GM23338 (cell line): Measurements from ENCODE around the gene HOXA10. TPM values are rescaled to one million over a fixed set of nuclear protein-coding genes. Genes with fewer than 3 reads are reported as not detected.

Experiments used
- ATAC-seq: fragments of 200-7000 bp; cut with Tn5 transposase; 3 replicates; pipeline ENCODE4 v1.9.1; 2020
- DNase-seq: peaks from one replicate; pipeline ENCODE4 v3.0.0-alpha.2; 2015; ENCODE audit warnings: low spot score
- H2AFZ ChIP-seq: fragments of 200-600 bp; sonication (generic); 2 replicates; pipeline ENCODE4 v1.8.0; 2016; ENCODE audit warnings: antibody characterized with exemption, mild to moderate bottlenecking, moderate library complexity
- H3F3A ChIP-seq: fragments of 200-600 bp; sonication (generic); replicated peaks from 2 replicates; pipeline ENCODE4 v1.8.0; 2017; ENCODE audit warnings: antibody characterized with exemption, mixed run types, low read depth
- H3K27ac ChIP-seq: fragments of 200-600 bp; sonication (generic); 2 replicates; pipeline ENCODE4 v1.6.1; 2016; ENCODE audit warnings: low read depth
- H3K27me3 ChIP-seq: fragments of 200-600 bp; sonication (generic); 2 replicates; pipeline ENCODE4 v1.8.0; 2016; ENCODE audit warnings: mild to moderate bottlenecking, mixed run types, moderate library complexity; ENCODE audit not compliant: insufficient read depth
- H3K36me3 ChIP-seq: fragments of 200-600 bp; sonication (generic); 2 replicates; pipeline ENCODE4 v1.8.0; 2016; ENCODE audit warnings: mild to moderate bottlenecking; ENCODE audit not compliant: insufficient read depth
- H3K4me1 ChIP-seq: fragments of 200-600 bp; sonication (generic); 2 replicates; pipeline ENCODE4 v1.8.0; 2016; ENCODE audit warnings: mild to moderate bottlenecking, moderate library complexity; ENCODE audit not compliant: insufficient read depth
- H3K4me2 ChIP-seq: fragments of 200-600 bp; sonication (generic); 2 replicates; pipeline ENCODE4 v1.7.1; 2017; ENCODE audit warnings: mixed run types
- H3K4me3 ChIP-seq: fragments of 200-600 bp; sonication (generic); 2 replicates; pipeline ENCODE4 v1.6.1; 2016; ENCODE audit warnings: mixed run types
- H3K79me2 ChIP-seq: fragments of 200-600 bp; sonication (generic); replicated peaks from 2 replicates; pipeline ENCODE4 v1.8.0; 2017; ENCODE audit warnings: mild to moderate bottlenecking; ENCODE audit not compliant: insufficient read depth
- H3K9me2 ChIP-seq: fragments of 200-600 bp; sonication (generic); 2 replicates; pipeline ENCODE4 v1.8.0; 2017; ENCODE audit not compliant: insufficient read depth
- H4K20me1 ChIP-seq: fragments of 200-600 bp; sonication (generic); replicated peaks from 2 replicates; pipeline ENCODE4 v1.8.0; 2017; ENCODE audit warnings: mild to moderate bottlenecking; ENCODE audit not compliant: insufficient read depth
- H3K27ac Mint-ChIP-seq: 2 replicates; pipeline ENCODE4 v1.8.0; 2020; ENCODE audit warnings: inconsistent platforms, mild to moderate bottlenecking, moderate library complexity, mixed read lengths
- H3K27me3 Mint-ChIP-seq: 3 replicates; pipeline ENCODE4 v1.8.0; 2022; ENCODE audit warnings: low read depth, mild to moderate bottlenecking, moderate library complexity, mixed read lengths, inconsistent platforms; ENCODE audit not compliant: insufficient read depth, poor library complexity
- H3K36me3 Mint-ChIP-seq: 3 replicates; pipeline ENCODE4 v1.8.0; 2021; ENCODE audit warnings: low read depth, mild to moderate bottlenecking, inconsistent platforms, moderate library complexity, mixed read lengths
- H3K4me1 Mint-ChIP-seq: 3 replicates; pipeline ENCODE4 v1.8.0; 2020; ENCODE audit warnings: mild to moderate bottlenecking, inconsistent platforms, mixed read lengths
- H3K4me3 Mint-ChIP-seq: 3 replicates; pipeline ENCODE4 v1.8.0; 2021; ENCODE audit warnings: moderate library complexity, mild to moderate bottlenecking, inconsistent platforms, mixed read lengths
- H3K9me3 Mint-ChIP-seq: 3 replicates; pipeline ENCODE4 v1.8.0; 2020; ENCODE audit warnings: moderate library complexity, mild to moderate bottlenecking, inconsistent platforms, mixed read lengths
- CREB1 ChIP-seq: fragments of 250-450 bp; sonication (Bioruptor Pico); IDR thresholded peaks from 2 replicates; pipeline ENCODE4 v1.5.0; 2020; ENCODE audit warnings: low read depth, mild to moderate bottlenecking, moderate library complexity
- CTCF ChIP-seq, 2 experiments: fragments of 200-600 bp in 1 of 2; sonication (generic) in 1 of 2; conservative IDR thresholded peaks; 2 replicates each; pipeline versions ENCODE4 v1.5.1 to v1.6.1; 2016 to 2017; ENCODE audit warnings: antibody characterized with exemption in 2 of 2, low read depth in 2 of 2, mild to moderate bottlenecking in 2 of 2, moderate library complexity in 1 of 2
- EZH2 ChIP-seq: fragments of 200-600 bp; sonication (generic); IDR thresholded peaks from one replicate; pipeline ENCODE4 v1.8.0; 2017; ENCODE audit warnings: antibody characterized with exemption, mild to moderate bottlenecking, low read depth; ENCODE audit not compliant: unreplicated experiment
- EZH2phosphoT487 ChIP-seq: fragments of 200-600 bp; sonication (generic); IDR thresholded peaks from one replicate; pipeline ENCODE4 v1.8.1; 2018; ENCODE audit warnings: antibody characterized with exemption; ENCODE audit not compliant: unreplicated experiment
- NANOG ChIP-seq: IDR thresholded peaks from 2 replicates; pipeline ENCODE4 v1.6.1; 2016; ENCODE audit warnings: antibody characterized with exemption, borderline replicate concordance
- STAT1 ChIP-seq: IDR thresholded peaks from one replicate; pipeline ENCODE4 v1.6.1; 2016; ENCODE audit warnings: antibody characterized with exemption; ENCODE audit not compliant: unreplicated experiment
- ZNF114 ChIP-seq: fragments of 250-450 bp; sonication (Bioruptor Pico); IDR thresholded peaks from 2 replicates; pipeline ENCODE4 v1.5.0; 2020; ENCODE audit warnings: mild to moderate bottlenecking, moderate library complexity
- ZNF331 ChIP-seq: fragments of 250-450 bp; sonication (Bioruptor Pico); IDR thresholded peaks from 2 replicates; pipeline ENCODE4 v1.5.0; 2020; ENCODE audit warnings: low read depth, mild to moderate bottlenecking, moderate library complexity
- polyA plus RNA-seq: library from polyadenylated mRNA; unstranded; fragments of >200 nt; fragmentation: Nextera tagmentation; extraction: Ambion mirVana; gene quantifications from 2 replicates; pipeline ENCODE4 v1.2.1, GENCODE V29; 2016
- total RNA-seq: library from RNA; depleted of rRNA; stranded (reverse); fragments of >200 nt; shearing (Covaris generic); gene quantifications from 2 replicates; pipeline ENCODE4 v1.2.3, GENCODE V29; 2014
- TF ChIP-seq, protein P1 (sequence below): IDR thresholded peaks from one replicate; pipeline ENCODE4 v1.6.1; 2018; ENCODE audit warnings: antibody characterized with exemption; ENCODE audit not compliant: unreplicated experiment

Gene HOXA10
- total and polyA plus RNA-seq, 2 experiments from 2014 or later: not detected

DNA sequence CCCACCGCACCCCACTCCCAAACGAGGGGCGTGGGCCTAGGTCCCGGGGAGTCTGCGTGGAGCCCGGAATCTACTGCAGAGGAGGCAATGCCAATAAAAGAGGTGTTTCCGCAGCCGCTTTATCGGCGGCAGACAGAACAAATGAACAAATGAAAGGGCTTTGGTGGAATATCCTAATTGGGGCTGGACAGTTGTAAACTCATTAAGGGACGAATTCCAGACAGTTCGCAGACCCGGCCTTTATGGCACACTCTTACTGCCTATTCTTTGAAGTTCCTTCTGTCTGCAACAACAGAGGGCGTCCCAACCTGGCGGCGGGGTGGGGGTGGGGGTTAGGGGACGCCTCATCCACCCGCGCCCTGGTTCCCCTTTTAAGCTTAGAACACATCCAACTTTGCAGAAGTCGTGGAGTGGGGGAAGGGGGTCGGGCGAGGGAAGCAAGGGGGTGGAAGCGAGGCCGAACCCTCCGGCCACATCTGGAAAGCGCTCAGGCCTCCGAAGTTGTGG lies 12.9 kb downstream of the HOXA10 start:
- no peak overlapping the region for H3K27ac Mint-ChIP-seq
- peak overlapping the region; percentile 82; the same call in 1 of the 2 replicates for H3K4me2 ChIP-seq
- peaks cover 12% of the 10 kb centered on the region for H3K4me1 Mint-ChIP-seq
- H3K36me3 ChIP-seq: no peaks in the 10 kb centered on the region; the same call in 1 of the 2 replicates
- no peaks in the 10 kb centered on the region for H3K9me2 ChIP-seq
- H3K4me3 Mint-ChIP-seq: peak overlapping the region; percentile 53; the same call in 2 of the 3 replicates
- peaks cover 21% of the 10 kb centered on the region for H3F3A ChIP-seq
- no peaks in the 10 kb centered on the region; the same call in 2 of the 3 replicates for H3K36me3 Mint-ChIP-seq
- peak overlapping the region; percentile 64; the same call in 1 of the 2 replicates for H3K4me3 ChIP-seq
- H2AFZ ChIP-seq: no peak overlapping the region
- peaks cover 99% of the 10 kb centered on the region for H3K27me3 Mint-ChIP-seq
- peaks cover 11% of the 10 kb centered on the region; the same call in 2 of the 3 replicates for H3K9me3 Mint-ChIP-seq
- ATAC-seq: no peak
- peaks cover 100% of the 10 kb centered on the region for H3K27me3 ChIP-seq
- no peaks in the 10 kb centered on the region for H3K79me2 ChIP-seq
- H3K27ac ChIP-seq: no peak overlapping the region
- H3K4me1 ChIP-seq: no peaks in the 10 kb centered on the region; the same call in 1 of the 2 replicates
- peak; percentile 92 for TF ChIP-seq EZH2
- TF ChIP-seq NANOG: no peak
- TF ChIP-seq EZH2phosphoT487: peak; percentile 69
- DNase-seq: no peak
- peaks cover 47% of the 10 kb centered on the region for H4K20me1 ChIP-seq

DNA sequence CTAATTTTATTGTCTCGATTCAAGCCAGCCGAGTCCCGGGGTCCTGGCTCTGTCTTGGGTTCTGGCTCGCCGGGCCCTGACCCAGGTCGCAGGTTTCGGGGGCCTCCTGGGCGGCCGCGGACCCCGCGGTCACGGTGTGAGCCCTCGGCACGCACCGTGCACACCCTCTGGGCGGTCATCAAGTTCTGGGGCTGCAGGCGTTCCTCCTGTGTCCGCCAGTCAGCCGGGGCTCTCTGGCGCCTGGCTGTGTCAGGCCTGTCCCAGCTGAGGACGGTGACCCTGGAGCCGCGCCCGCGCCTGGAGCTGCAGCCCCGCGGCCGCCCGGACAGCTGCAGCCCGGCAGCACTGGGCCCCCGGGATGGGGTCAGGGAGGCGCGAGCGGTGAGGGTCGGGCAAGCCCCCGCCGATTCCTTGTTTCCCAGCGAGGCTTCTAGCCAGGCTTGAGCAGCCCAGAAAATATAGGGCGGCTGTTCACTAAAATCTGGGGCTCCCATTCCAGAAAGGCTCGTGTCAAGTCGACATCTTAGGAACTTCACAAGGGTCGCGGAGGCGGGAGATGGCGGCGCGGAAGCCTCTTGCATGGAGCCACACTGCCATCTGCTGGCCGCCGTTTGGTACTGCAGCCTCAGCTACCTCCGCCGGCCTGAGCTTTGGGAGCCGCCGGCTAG lies 13.4 kb downstream of the HOXA10 start:
- peaks cover 100% of the 10 kb centered on the region for H3K27me3 ChIP-seq
- H3K4me3 Mint-ChIP-seq: peak overlapping the region; percentile 53; the same call in 2 of the 3 replicates
- peaks cover under 1% of the 10 kb centered on the region; the same call in 1 of the 2 replicates for H3K4me1 ChIP-seq
- peaks cover 11% of the 10 kb centered on the region for H3K4me1 Mint-ChIP-seq
- no peaks in the 10 kb centered on the region for H3K9me2 ChIP-seq
- H3K4me2 ChIP-seq: peak overlapping the region; percentile 82
- ATAC-seq (peak; percentile 28), DNase-seq (peak; percentile 91)
- H2AFZ ChIP-seq: peak overlapping the region; percentile 91
- H4K20me1 ChIP-seq: peaks cover 45% of the 10 kb centered on the region
- no peak overlapping the region for H3K27ac Mint-ChIP-seq
- TF ChIP-seq ZNF114 (CRISPR knock-in tag) (no peak), EZH2phosphoT487 (peak; percentile 85), NANOG (no peak), CREB1 (CRISPR knock-in tag) (no peak), STAT1 (no peak), EZH2 (no peak), ZNF331 (CRISPR knock-in tag) (no peak), CTCF (conservative IDR thresholded peaks at IDR 0.05; ENCODE audit: low read depth in 2 of 2) (peak; percentile 90)
- TF ChIP-seq, protein P1, sequence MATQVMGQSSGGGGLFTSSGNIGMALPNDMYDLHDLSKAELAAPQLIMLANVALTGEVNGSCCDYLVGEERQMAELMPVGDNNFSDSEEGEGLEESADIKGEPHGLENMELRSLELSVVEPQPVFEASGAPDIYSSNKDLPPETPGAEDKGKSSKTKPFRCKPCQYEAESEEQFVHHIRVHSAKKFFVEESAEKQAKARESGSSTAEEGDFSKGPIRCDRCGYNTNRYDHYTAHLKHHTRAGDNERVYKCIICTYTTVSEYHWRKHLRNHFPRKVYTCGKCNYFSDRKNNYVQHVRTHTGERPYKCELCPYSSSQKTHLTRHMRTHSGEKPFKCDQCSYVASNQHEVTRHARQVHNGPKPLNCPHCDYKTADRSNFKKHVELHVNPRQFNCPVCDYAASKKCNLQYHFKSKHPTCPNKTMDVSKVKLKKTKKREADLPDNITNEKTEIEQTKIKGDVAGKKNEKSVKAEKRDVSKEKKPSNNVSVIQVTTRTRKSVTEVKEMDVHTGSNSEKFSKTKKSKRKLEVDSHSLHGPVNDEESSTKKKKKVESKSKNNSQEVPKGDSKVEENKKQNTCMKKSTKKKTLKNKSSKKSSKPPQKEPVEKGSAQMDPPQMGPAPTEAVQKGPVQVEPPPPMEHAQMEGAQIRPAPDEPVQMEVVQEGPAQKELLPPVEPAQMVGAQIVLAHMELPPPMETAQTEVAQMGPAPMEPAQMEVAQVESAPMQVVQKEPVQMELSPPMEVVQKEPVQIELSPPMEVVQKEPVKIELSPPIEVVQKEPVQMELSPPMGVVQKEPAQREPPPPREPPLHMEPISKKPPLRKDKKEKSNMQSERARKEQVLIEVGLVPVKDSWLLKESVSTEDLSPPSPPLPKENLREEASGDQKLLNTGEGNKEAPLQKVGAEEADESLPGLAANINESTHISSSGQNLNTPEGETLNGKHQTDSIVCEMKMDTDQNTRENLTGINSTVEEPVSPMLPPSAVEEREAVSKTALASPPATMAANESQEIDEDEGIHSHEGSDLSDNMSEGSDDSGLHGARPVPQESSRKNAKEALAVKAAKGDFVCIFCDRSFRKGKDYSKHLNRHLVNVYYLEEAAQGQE: no peak
- H3K27me3 Mint-ChIP-seq: peaks cover 99% of the 10 kb centered on the region
- H3K36me3 Mint-ChIP-seq: no peaks in the 10 kb centered on the region; the same call in 2 of the 3 replicates
- peaks cover 8% of the 10 kb centered on the region; the same call in 2 of the 3 replicates for H3K9me3 Mint-ChIP-seq
- H3K36me3 ChIP-seq: no peaks in the 10 kb centered on the region; the same call in 1 of the 2 replicates
- peak overlapping the region; percentile 64 for H3K4me3 ChIP-seq
- no peak overlapping the region for H3K27ac ChIP-seq
- H3K79me2 ChIP-seq: no peaks in the 10 kb centered on the region
- peaks cover 19% of the 10 kb centered on the region for H3F3A ChIP-seq
